Measurements from ENCODE around the gene ELF2.

- TF ChIP-seq EZH2 (IDR thresholded peaks at IDR 0.05; ENCODE audit: borderline replicate concordance) (no peak), CTCF (IDR thresholded peaks at IDR 0.05; ENCODE audit: poor library complexity) (no peak), EZH2phosphoT487 (IDR thresholded peaks at IDR 0.05; ENCODE audit: low read depth, severe bottlenecking, unreplicated experiment) (no peak)
Measured at GRCh38 chr4:139007640-139008039, 169.4 kb downstream of the ELF2 start.

Measured in hepatocyte (in vitro differentiated cells).